A673 (cell line): Measurements from ENCODE around the gene SPEF2.

Experiments
- EZH2 ChIP-seq: fragments of 200-600 bp; sonication (generic); IDR thresholded peaks from 2 replicates; pipeline ENCODE4 v1.6.1; 2017; ENCODE audit warnings: borderline replicate concordance, low read depth, mild to moderate bottlenecking, mixed read lengths, antibody characterized with exemption, low read length; ENCODE audit not compliant: poor library complexity, severe bottlenecking
- TF ChIP-seq, protein P1 (sequence below): fragments of 300-800, 200-600 bp; sonication (generic); conservative IDR thresholded peaks from 2 replicates; pipeline ENCODE4 v1.5.1; 2017; ENCODE audit warnings: low read depth, mild to moderate bottlenecking, antibody characterized with exemption, low read length, moderate library complexity, mixed read lengths

DNA sequence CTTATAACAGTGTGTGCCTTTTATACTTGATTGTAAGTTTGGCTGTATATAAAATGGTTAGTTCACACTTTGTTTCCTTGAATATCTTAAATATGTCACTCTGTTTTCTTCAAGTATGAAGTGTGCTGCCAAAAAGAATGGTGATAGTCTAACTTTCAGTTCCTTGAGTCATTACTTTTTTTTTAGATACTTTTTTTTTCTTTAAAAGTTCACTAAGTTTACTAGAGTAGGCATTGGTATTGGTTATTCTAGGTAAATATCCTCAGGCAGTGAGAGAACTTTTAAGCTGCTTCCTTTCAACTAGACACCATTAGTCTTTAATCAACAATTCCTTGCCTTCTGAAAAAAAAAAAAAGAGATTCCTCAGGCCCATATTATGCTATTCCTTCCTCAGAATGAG is 41.9 kb downstream of the SPEF2 start:
- TF ChIP-seq EZH2, result no peak
- TF ChIP-seq, protein P1, sequence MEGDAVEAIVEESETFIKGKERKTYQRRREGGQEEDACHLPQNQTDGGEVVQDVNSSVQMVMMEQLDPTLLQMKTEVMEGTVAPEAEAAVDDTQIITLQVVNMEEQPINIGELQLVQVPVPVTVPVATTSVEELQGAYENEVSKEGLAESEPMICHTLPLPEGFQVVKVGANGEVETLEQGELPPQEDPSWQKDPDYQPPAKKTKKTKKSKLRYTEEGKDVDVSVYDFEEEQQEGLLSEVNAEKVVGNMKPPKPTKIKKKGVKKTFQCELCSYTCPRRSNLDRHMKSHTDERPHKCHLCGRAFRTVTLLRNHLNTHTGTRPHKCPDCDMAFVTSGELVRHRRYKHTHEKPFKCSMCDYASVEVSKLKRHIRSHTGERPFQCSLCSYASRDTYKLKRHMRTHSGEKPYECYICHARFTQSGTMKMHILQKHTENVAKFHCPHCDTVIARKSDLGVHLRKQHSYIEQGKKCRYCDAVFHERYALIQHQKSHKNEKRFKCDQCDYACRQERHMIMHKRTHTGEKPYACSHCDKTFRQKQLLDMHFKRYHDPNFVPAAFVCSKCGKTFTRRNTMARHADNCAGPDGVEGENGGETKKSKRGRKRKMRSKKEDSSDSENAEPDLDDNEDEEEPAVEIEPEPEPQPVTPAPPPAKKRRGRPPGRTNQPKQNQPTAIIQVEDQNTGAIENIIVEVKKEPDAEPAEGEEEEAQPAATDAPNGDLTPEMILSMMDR, result no peak
